Lung (tissue), 12 donors: ENCODE results near the gene PTPRG. TPM values are rescaled to one million over a fixed set of nuclear protein-coding genes. Genes with fewer than 3 reads are reported as not detected.

Experiments
- ATAC-seq: fragments of 200-7000 bp; cut with Tn5 transposase; one replicate; pipeline ENCODE4 v1.9.1; 2020; ENCODE audit warnings: moderate number of reproducible peaks; ENCODE audit not compliant: insufficient read depth, low FRiP score
- DNase-seq, 3 donors: peaks; one replicate each; pipeline ENCODE4 v3.0.0-alpha.2; 2013 to 2017
- H3K27ac ChIP-seq, 2 donors: one replicate each; pipeline ENCODE4 v1.5.1; 2013; ENCODE audit warnings: mild to moderate bottlenecking in 2 of 2, moderate library complexity in 2 of 2, control low read depth in 1 of 2, inconsistent platforms in 1 of 2, low read depth in 1 of 2, low read length in 1 of 2
- H3K27me3 ChIP-seq, 3 donors: one replicate each; pipeline ENCODE4 v1.5.1; 2013; ENCODE audit warnings: low read length in 2 of 3; ENCODE audit not compliant: control insufficient read depth in 3 of 3, insufficient read depth in 3 of 3
- H3K36me3 ChIP-seq, 4 donors: one replicate each; pipeline ENCODE4 v1.5.1; 2013; ENCODE audit warnings: low read length in 4 of 4, mild to moderate bottlenecking in 1 of 4, moderate library complexity in 1 of 4; ENCODE audit not compliant: control insufficient read depth in 4 of 4, insufficient read depth in 4 of 4
- H3K4me1 ChIP-seq, 5 donors: one replicate each; pipeline ENCODE4 v1.5.1; 2013; ENCODE audit warnings: low read length in 5 of 5, mild to moderate bottlenecking in 2 of 5, moderate library complexity in 1 of 5; ENCODE audit not compliant: control insufficient read depth in 5 of 5, insufficient read depth in 5 of 5
- H3K4me3 ChIP-seq: one replicate; pipeline ENCODE4 v1.5.1; 2013; ENCODE audit warnings: mild to moderate bottlenecking, control low read depth, moderate library complexity
- H3K9ac ChIP-seq, 2 donors: one replicate each; pipeline ENCODE4 v1.5.1; 2013; ENCODE audit warnings: low read length in 2 of 2, control low read depth in 1 of 2; ENCODE audit not compliant: insufficient read depth in 1 of 2
- H3K9me3 ChIP-seq, 4 donors: one replicate each; pipeline ENCODE4 v1.5.1; 2013; ENCODE audit warnings: low read length in 3 of 4, mild to moderate bottlenecking in 1 of 4, moderate library complexity in 1 of 4; ENCODE audit not compliant: control insufficient read depth in 4 of 4, insufficient read depth in 3 of 4
- WGBS, 2 donors: extraction: QIAGEN DNeasy Blood & Tissue Kit; methylation state at CpG; one replicate each; pipeline ENCODE4 v1.1.7; 2013; 5-methylcytosine and 5-hydroxymethylcytosine counted together
- polyA plus RNA-seq, 2 donors: library from polyadenylated mRNA; stranded (reverse); fragments of 200-250 nt; gene quantifications; one replicate each; pipeline ENCODE4 v1.2.1, GENCODE V29; 2013
- total RNA-seq, 2 donors: library from RNA; depleted of rRNA in 1 of 2; stranded (reverse); fragments of >200 nt in 1 of 2; gene quantifications; one replicate each; pipeline ENCODE4 v1.2.1, GENCODE V29; 2014 to 2021
- TF ChIP-seq, protein P1 (sequence below): IDR thresholded peaks from 2 replicates; pipeline ENCODE4 v1.5.1; 2012; ENCODE audit warnings: mild to moderate bottlenecking; ENCODE audit errors: control extremely low read depth, extremely low read depth
- donor health status: control.
- donor health status: control.
- donor health status: Bipolar disorder and iron deficiency.
- donor health status: healthy.
- donor health status: DM: yes; HTN: yes; CAD: no.

PTPRG gene
- total and polyA plus RNA-seq, 4 donors: 8.5 to 131 (median 75.9) TPM

DNA sequence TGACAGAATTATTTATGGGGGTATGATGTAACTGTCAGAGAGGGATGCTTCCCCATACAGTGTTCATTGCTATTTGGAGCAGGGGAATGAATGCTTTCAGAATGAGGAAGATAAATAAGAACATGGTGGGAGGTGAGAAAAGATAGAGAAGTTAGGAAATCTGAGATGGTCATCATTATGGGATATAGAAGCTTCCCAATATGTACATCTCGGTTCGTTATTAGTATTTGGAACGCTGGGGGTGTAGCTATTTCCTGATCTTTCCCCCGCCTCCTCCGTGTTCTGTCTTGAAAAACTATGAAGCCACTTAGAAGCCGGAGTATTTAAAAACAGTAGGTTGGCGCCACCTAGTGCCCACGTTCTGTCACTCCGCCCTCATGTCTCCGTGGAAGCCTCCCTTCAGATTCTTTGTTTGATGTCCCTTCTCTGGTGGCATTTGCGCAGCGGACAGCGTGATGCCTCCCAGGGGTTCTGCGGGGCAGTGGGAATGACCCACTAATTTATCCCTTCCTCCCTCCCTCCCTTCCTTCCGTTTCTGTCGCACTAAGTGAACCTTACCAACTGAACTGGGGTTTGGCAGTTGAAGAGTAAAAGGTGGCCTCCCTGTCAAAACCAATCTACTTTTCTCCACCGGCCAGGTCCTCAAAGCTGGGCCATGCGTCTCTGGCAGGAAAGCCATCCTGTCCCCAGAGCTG lies 627.5 kb downstream of the PTPRG start:
- Histone ChIP-seq H3K4me1 (peaks cover 0 to 21% (median 0%) of the 10 kb centered on the region in 5 donors), H3K36me3 (peaks cover 0 to 18% (median 9%) of the 10 kb centered on the region in 4 donors), H3K9me3 (no peaks in the 10 kb centered on the region), H3K9ac (peak overlapping the region in 1 of 2 donors; percentile 32), H3K27me3 (no peaks in the 10 kb centered on the region), H3K27ac (no peak overlapping the region), H3K4me3 (no peak overlapping the region)
- TF ChIP-seq, protein P1, sequence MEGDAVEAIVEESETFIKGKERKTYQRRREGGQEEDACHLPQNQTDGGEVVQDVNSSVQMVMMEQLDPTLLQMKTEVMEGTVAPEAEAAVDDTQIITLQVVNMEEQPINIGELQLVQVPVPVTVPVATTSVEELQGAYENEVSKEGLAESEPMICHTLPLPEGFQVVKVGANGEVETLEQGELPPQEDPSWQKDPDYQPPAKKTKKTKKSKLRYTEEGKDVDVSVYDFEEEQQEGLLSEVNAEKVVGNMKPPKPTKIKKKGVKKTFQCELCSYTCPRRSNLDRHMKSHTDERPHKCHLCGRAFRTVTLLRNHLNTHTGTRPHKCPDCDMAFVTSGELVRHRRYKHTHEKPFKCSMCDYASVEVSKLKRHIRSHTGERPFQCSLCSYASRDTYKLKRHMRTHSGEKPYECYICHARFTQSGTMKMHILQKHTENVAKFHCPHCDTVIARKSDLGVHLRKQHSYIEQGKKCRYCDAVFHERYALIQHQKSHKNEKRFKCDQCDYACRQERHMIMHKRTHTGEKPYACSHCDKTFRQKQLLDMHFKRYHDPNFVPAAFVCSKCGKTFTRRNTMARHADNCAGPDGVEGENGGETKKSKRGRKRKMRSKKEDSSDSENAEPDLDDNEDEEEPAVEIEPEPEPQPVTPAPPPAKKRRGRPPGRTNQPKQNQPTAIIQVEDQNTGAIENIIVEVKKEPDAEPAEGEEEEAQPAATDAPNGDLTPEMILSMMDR: peak; percentile 53
- WGBS, 2 donors: 6 to 7% methylated on average over 18 of the region's 18 CpGs
- DNase-seq: peak; percentile 78 to 90 (median 86)
- peak; percentile 84 for ATAC-seq

DNA sequence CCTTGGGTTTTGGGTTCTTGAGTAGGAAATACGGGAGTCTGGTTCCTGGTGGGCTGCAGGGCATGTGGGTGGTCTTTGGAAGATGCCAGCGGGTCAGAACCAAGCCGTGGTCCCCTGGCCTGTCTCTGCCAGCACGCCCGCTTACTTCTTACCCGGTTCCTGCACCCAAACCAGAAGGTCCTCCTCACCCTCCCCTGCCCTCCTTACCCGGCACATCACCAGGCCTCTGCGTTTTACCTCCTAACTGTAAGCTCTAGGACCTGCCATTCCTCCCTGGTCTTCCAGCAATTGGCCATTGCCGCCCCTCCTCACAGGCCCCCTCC lies 628.0 kb downstream of the PTPRG start:
- TF ChIP-seq, protein P1: no peak
- WGBS, 2 donors: 93 to 95% methylated on average over 9 of the region's 9 CpGs
- H3K36me3 ChIP-seq: peaks cover 0 to 18% (median 9%) of the 10 kb centered on the region in 4 donors
- H3K27me3 ChIP-seq: no peaks in the 10 kb centered on the region
- no peak overlapping the region for H3K9ac ChIP-seq
- H3K27ac ChIP-seq: no peak overlapping the region
- DNase-seq: no peak
- ATAC-seq: no peak
- peaks cover 0 to 21% (median 0%) of the 10 kb centered on the region in 5 donors for H3K4me1 ChIP-seq
- H3K9me3 ChIP-seq: no peaks in the 10 kb centered on the region
- no peak overlapping the region for H3K4me3 ChIP-seq

- WGBS, 2 donors: 89 to 90% methylated on average over 5 of the region's 5 CpGs
- no peak overlapping the region for H3K9ac ChIP-seq
- DNase-seq: no peak
These were observed 631.5 kb downstream of the PTPRG start for GRCh38 chr3:62192891-62193290.

More at GRCh38 chr3:62192891-62193290, 631.5 kb downstream of the PTPRG start:
- Histone ChIP-seq H3K4me1 (peaks cover 0 to 10% (median 0%) of the 10 kb centered on the region in 5 donors), H3K27ac (no peak overlapping the region), H3K27me3 (no peaks in the 10 kb centered on the region), H3K4me3 (no peak overlapping the region), H3K9me3 (no peaks in the 10 kb centered on the region), H3K36me3 (peaks cover 0 to 18% (median 14%) of the 10 kb centered on the region in 4 donors)
- no peak for ATAC-seq
- TF ChIP-seq, protein P1: no peak
